Measurements from ENCODE around the gene SLC66A2.

Gene SLC66A2

DNA sequence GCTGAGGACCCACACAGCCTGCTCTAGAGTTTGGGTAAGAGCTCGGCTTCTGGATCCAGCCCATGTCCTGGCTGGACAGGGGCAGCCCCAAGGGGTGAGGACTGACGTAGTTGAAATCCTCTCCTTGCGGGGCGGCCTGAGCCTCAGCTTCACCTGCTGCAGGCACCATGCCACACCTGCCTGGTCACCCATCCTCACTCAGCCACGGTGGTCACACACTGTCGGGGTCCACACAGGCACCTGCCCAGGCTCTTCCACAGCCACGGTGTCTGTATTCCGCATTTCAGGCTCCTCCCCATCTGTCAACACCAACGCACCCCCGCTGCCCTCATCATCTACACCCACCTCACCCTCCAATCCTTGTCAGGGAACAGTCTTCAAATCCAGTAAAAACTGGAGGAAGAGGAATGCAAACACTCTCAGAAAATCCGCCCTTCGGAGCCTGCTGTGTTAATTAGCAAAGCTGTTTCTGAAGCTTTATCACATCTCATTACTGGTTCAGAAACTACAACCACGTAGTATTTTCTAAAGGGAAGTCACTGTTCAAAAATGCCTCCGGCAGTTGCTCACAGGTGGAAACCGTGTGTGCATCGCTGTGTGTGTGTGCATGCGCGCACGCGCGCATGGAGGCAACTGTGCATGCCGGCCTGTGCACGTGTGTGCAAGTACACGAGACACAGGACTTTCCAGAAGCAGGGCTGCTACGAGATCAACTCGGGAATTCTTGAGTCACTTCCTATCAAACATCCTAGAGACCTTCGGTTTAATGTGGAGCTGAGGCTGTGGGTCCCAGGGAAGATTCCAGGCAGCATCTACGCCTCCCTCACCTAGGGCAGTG is 38.2 kb downstream of the SLC66A2 start:
- TF ChIP-seq ZFP30 (CRISPR knock-in tag; IDR thresholded peaks at IDR 0.05) = no peak
- no peak for TF ChIP-seq RARB (CRISPR knock-in tag; IDR thresholded peaks at IDR 0.05)
- no peak for TF ChIP-seq TCF4 (CRISPR knock-in tag; IDR thresholded peaks at IDR 0.05; ENCODE audit: borderline replicate concordance)
- TF ChIP-seq TOX (CRISPR knock-in tag; IDR thresholded peaks at IDR 0.05; ENCODE audit: borderline replicate concordance) = no peak
- TF ChIP-seq CSRNP3 (CRISPR knock-in tag; IDR thresholded peaks at IDR 0.05) = no peak
- TF ChIP-seq BACH2 (CRISPR knock-in tag; IDR thresholded peaks at IDR 0.05; ENCODE audit: borderline replicate concordance) = no peak
- TF ChIP-seq ARNTL (CRISPR knock-in tag; IDR thresholded peaks at IDR 0.05; ENCODE audit: borderline replicate concordance, low read depth) = no peak
- no peak for TF ChIP-seq POU6F1 (CRISPR knock-in tag; IDR thresholded peaks at IDR 0.05; ENCODE audit: borderline replicate concordance, low read depth)
- TF ChIP-seq ESRRG (CRISPR knock-in tag; IDR thresholded peaks at IDR 0.05) = no peak
- TF ChIP-seq ZC3H10 (CRISPR knock-in tag; IDR thresholded peaks at IDR 0.05) = no peak
- no peak for TF ChIP-seq PPARA (CRISPR knock-in tag; IDR thresholded peaks at IDR 0.05; ENCODE audit: borderline replicate concordance)
- ATAC-seq = no peak

- ATAC-seq = no peak
- no peak for TF ChIP-seq SNAI2 (CRISPR knock-in tag; IDR thresholded peaks at IDR 0.05)
- TF ChIP-seq ZNF8 (CRISPR knock-in tag; IDR thresholded peaks at IDR 0.05) = no peak
- TF ChIP-seq, protein P1, sequence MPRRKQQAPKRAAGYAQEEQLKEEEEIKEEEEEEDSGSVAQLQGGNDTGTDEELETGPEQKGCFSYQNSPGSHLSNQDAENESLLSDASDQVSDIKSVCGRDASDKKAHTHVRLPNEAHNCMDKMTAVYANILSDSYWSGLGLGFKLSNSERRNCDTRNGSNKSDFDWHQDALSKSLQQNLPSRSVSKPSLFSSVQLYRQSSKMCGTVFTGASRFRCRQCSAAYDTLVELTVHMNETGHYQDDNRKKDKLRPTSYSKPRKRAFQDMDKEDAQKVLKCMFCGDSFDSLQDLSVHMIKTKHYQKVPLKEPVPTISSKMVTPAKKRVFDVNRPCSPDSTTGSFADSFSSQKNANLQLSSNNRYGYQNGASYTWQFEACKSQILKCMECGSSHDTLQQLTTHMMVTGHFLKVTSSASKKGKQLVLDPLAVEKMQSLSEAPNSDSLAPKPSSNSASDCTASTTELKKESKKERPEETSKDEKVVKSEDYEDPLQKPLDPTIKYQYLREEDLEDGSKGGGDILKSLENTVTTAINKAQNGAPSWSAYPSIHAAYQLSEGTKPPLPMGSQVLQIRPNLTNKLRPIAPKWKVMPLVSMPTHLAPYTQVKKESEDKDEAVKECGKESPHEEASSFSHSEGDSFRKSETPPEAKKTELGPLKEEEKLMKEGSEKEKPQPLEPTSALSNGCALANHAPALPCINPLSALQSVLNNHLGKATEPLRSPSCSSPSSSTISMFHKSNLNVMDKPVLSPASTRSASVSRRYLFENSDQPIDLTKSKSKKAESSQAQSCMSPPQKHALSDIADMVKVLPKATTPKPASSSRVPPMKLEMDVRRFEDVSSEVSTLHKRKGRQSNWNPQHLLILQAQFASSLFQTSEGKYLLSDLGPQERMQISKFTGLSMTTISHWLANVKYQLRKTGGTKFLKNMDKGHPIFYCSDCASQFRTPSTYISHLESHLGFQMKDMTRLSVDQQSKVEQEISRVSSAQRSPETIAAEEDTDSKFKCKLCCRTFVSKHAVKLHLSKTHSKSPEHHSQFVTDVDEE (CRISPR knock-in tag; IDR thresholded peaks at IDR 0.05) = no peak
- TF ChIP-seq TCF4 (CRISPR knock-in tag; IDR thresholded peaks at IDR 0.05; ENCODE audit: borderline replicate concordance) = no peak
- TF ChIP-seq RARB (CRISPR knock-in tag; IDR thresholded peaks at IDR 0.05) = no peak
- TF ChIP-seq ZNF565 (CRISPR knock-in tag; conservative IDR thresholded peaks at IDR 0.05; ENCODE audit: low read depth) = no peak
- no peak for TF ChIP-seq PPARA (CRISPR knock-in tag; IDR thresholded peaks at IDR 0.05; ENCODE audit: borderline replicate concordance)
- TF ChIP-seq ZFP30 (CRISPR knock-in tag; IDR thresholded peaks at IDR 0.05) = no peak
- TF ChIP-seq CSDC2 (CRISPR knock-in tag; IDR thresholded peaks at IDR 0.05) = no peak
- no peak for TF ChIP-seq ZFP3 (CRISPR knock-in tag; IDR thresholded peaks at IDR 0.05)
- TF ChIP-seq ZC3H10 (CRISPR knock-in tag; IDR thresholded peaks at IDR 0.05) = no peak
Observed at GRCh38 chr18:79912409-79912991, 39.0 kb downstream of the SLC66A2 start.

- no peak for TF ChIP-seq PPARA (CRISPR knock-in tag; IDR thresholded peaks at IDR 0.05; ENCODE audit: borderline replicate concordance)
- TF ChIP-seq ZFP30 (CRISPR knock-in tag; IDR thresholded peaks at IDR 0.05) = no peak
- TF ChIP-seq RARB (CRISPR knock-in tag; IDR thresholded peaks at IDR 0.05) = no peak
- no peak for TF ChIP-seq ISL1 (CRISPR knock-in tag; IDR thresholded peaks at IDR 0.05)
- TF ChIP-seq CSDC2 (CRISPR knock-in tag; IDR thresholded peaks at IDR 0.05) = no peak
- no peak for TF ChIP-seq ZC3H10 (CRISPR knock-in tag; IDR thresholded peaks at IDR 0.05)
- TF ChIP-seq ARNTL (CRISPR knock-in tag; IDR thresholded peaks at IDR 0.05; ENCODE audit: borderline replicate concordance, low read depth) = no peak
- no peak for TF ChIP-seq PATZ1 (CRISPR knock-in tag; IDR thresholded peaks at IDR 0.05; ENCODE audit: borderline replicate concordance)
- no peak for ATAC-seq
Observed at GRCh38 chr18:79911344-79912270, 39.8 kb downstream of the SLC66A2 start.

All from SK-N-SH treated with all-trans-retinoic acid at 6 μM for 48 hours (cell line).